Measurements from ENCODE around the gene PINK1.

Gene PINK1

GRCh38 chr1:20643080-20643479, 9.8 kb downstream of the PINK1 start:
- in situ Hi-C loops (cut with HindIII; ENCODE audit: low sequenced_read_pairs), result loop anchor here (5.0 kb wide), 1 partner anchor 61 kb away; no protein-coding TSS in a partner anchor

GRCh38 chr1:20644416-20644815, 11.2 kb downstream of the PINK1 start:
- in situ Hi-C loops (cut with HindIII; ENCODE audit: low sequenced_read_pairs), result loop anchor here (5.0 kb wide), 1 partner anchor 62 kb away; no protein-coding TSS in a partner anchor

DNA sequence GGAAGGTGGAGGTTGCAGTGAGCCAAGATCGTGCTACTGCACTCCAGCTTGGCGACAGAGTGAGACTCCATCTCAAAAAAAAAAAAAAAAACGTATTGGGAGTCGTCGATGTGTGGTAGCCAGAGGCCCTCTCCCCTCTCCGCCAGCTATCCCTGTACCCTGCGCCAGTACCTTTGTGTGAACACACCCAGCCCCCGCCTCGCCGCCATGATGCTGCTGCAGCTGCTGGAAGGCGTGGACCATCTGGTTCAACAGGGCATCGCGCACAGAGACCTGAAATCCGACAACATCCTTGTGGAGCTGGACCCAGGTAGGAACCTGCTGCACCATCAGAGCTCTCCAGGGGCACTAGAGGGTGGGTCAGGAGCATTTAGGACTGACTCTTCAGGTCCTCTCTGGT, 12.2 kb downstream of the PINK1 start:
- in situ Hi-C loops (cut with HindIII; ENCODE audit: low sequenced_read_pairs), result no loop called here

GRCh38 chr1:20648438-20648837, 15.2 kb downstream of the PINK1 start:
- in situ Hi-C loops (cut with HindIII; ENCODE audit: low sequenced_read_pairs), result no loop called here

DNA sequence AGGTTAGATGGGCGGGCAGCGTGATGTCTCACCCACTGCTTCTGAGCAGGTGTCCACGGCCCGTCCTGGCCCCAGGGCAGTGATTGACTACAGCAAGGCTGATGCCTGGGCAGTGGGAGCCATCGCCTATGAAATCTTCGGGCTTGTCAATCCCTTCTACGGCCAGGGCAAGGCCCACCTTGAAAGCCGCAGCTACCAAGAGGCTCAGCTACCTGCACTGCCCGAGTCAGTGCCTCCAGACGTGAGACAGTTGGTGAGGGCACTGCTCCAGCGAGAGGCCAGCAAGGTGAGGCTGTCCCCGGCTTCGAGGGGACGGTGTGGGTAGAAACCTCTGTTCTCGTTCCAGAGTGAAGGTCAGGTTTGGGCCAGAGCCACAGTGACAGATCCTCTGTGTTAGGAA, 15.7 kb downstream of the PINK1 start:
- in situ Hi-C loops (cut with HindIII; ENCODE audit: low sequenced_read_pairs), result no loop called here

GRCh38 chr1:20652300-20652699, 19.0 kb downstream of the PINK1 start:
- in situ Hi-C loops (cut with HindIII; ENCODE audit: low sequenced_read_pairs), result no loop called here

- in situ Hi-C loops (cut with HindIII; ENCODE audit: low sequenced_read_pairs), result no loop called here
These were observed 20.9 kb downstream of the PINK1 start for GRCh38 chr1:20654104-20654690.

DNA sequence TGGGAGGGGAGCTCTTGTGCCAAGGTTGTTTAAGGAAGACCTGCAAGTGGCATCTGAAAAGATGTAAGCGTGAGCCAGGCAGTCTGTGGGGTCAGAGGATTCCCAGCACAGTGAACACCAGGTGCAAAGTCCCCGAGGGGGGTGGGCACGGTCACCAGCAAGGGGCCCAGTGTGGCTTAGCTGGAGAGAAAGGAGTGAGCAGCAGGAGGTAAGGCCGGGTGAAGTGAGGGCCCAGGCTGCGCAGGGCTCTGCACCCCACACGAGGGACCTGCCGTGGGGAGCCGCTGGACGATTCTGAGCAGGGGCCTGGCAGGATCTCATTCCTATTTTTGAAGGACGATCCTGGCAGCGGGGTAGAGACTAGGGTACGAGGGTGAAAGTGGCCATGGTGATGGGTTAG, 23.8 kb downstream of the PINK1 start:
- in situ Hi-C loops (cut with HindIII; ENCODE audit: low sequenced_read_pairs), result no loop called here

GRCh38 chr1:20658166-20658915, 25.1 kb downstream of the PINK1 start:
- in situ Hi-C loops (cut with HindIII; ENCODE audit: low sequenced_read_pairs), result no loop called here

DNA sequence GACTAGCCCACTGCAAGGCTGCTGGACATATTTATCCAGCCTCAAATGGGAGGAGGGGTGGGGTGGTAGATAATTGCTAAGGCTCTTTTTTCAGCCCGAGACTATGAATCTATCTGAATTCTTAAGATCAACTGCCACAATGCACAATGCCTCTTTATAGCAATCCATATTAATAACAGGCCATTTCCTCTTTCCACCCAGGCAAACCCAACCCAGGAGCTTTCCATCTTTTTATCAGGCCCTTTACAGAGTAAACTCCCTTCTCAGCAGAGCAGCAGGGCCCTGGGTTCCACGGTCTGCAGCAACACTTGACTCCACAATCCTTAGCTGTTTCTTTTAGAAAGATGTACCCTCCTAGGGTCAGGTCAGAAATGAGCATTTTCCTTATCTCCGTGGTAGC, 27.1 kb downstream of the PINK1 start:
- in situ Hi-C loops (cut with HindIII; ENCODE audit: low sequenced_read_pairs), result no loop called here

GRCh38 chr1:20660847-20661206, 27.6 kb downstream of the PINK1 start:
- in situ Hi-C loops (cut with HindIII; ENCODE audit: low sequenced_read_pairs), result no loop called here

GRCh38 chr1:20661207-20662109, 28.2 kb downstream of the PINK1 start, which contains the start of gene DDOST:
Gene DDOST, minus strand, starts transcription at chr1:20661369. Its CDS starts 19 bp downstream, at chr1:20661350.
- in situ Hi-C loops (cut with HindIII; ENCODE audit: low sequenced_read_pairs), result no loop called here

GRCh38 chr1:20662110-20662475, 28.8 kb downstream of the PINK1 start:
- in situ Hi-C loops (cut with HindIII; ENCODE audit: low sequenced_read_pairs), result no loop called here

- in situ Hi-C loops (cut with HindIII; ENCODE audit: low sequenced_read_pairs), result no loop called here
These were observed 30.1 kb downstream of the PINK1 start for GRCh38 chr1:20663365-20663764.

GRCh38 chr1:20663969-20664715, 30.9 kb downstream of the PINK1 start:
- in situ Hi-C loops (cut with HindIII; ENCODE audit: low sequenced_read_pairs), result no loop called here

DNA sequence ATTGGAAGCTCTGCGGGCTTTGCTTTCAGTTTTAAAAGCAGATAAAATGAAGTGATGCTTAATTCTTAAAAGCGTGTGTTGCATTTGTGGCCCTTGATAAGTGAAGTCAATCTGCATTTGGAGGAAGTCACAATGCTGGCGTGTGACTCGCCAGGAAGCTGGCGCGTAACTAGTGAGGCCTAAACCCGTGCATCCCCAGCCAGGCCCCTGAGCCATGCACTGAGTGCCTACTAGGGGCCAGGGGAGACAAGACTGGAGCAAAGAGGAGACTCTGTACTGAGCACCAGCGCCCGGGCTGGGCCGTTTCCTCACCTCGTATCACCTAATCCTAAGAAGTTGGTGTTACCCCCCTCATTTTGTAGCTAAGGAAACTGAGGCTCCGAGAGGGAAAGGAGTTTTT, 32.5 kb downstream of the PINK1 start:
- in situ Hi-C loops (cut with HindIII; ENCODE audit: low sequenced_read_pairs), result no loop called here

GRCh38 chr1:20666146-20666545, 32.9 kb downstream of the PINK1 start:
- in situ Hi-C loops (cut with HindIII; ENCODE audit: low sequenced_read_pairs), result no loop called here

- in situ Hi-C loops (cut with HindIII; ENCODE audit: low sequenced_read_pairs), result no loop called here
These were observed 33.5 kb downstream of the PINK1 start for GRCh38 chr1:20666804-20667203.

GRCh38 chr1:20668581-20668980, 35.3 kb downstream of the PINK1 start:
- in situ Hi-C loops (cut with HindIII; ENCODE audit: low sequenced_read_pairs), result no loop called here

- in situ Hi-C loops (cut with HindIII; ENCODE audit: low sequenced_read_pairs), result no loop called here
These were observed 37.7 kb downstream of the PINK1 start for GRCh38 chr1:20670936-20671335.

DNA sequence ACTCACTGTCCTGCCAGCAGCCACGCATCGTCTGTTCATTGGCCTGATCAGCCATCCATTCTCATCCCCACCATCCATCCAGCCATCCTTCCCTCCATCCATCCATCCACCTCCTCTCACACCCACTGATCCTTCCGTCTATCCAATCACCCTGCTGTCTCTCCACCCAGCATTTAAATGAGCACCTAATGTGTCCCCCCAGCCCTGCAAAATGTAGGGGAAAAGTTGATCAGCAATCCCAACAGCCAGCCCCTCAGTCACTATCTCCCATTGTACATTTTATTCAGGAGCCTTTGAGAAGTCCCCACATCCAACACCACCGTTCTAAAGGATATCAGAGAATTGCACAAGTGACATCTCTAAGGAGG, 39.0 kb downstream of the PINK1 start:
- in situ Hi-C loops (cut with HindIII; ENCODE audit: low sequenced_read_pairs), result no loop called here

Measured in endothelial cell of hepatic sinusoid (primary cell).